GM21619 (cell line): ENCODE data around the gene ESPNL.

Experiments used
- ATAC-seq: cut with Tn5 transposase; IDR thresholded peaks from one replicate; pipeline ENCODE4 v1.9.1; 2021; ENCODE audit not compliant: unreplicated experiment

The ESPNL gene

GRCh38 chr2:238098901-238099713 lies 1.0 kb upstream of the ESPNL start:
- peak; percentile 3 for ATAC-seq

DNA sequence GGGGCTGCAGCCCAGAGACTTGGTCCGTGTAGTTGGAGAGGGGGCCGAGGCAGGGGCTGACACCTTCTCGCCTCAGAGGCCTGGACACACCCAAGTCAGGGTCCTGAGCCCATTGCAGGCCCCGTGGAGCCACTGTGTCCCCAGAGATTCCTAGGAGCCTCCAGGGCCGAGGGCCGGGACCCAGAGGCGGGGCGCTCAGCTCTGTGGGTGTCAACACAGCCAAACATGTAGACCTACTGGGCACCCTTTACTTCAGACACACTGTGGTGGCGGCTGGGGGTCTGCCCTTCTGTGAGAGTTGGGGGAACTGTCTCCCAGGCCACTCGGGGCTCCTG lies 459 bp upstream of the ESPNL start:
- no peak for ATAC-seq

GRCh38 chr2:238100821-238101771 lies 956 bp downstream of the ESPNL start:
- no peak for ATAC-seq

DNA sequence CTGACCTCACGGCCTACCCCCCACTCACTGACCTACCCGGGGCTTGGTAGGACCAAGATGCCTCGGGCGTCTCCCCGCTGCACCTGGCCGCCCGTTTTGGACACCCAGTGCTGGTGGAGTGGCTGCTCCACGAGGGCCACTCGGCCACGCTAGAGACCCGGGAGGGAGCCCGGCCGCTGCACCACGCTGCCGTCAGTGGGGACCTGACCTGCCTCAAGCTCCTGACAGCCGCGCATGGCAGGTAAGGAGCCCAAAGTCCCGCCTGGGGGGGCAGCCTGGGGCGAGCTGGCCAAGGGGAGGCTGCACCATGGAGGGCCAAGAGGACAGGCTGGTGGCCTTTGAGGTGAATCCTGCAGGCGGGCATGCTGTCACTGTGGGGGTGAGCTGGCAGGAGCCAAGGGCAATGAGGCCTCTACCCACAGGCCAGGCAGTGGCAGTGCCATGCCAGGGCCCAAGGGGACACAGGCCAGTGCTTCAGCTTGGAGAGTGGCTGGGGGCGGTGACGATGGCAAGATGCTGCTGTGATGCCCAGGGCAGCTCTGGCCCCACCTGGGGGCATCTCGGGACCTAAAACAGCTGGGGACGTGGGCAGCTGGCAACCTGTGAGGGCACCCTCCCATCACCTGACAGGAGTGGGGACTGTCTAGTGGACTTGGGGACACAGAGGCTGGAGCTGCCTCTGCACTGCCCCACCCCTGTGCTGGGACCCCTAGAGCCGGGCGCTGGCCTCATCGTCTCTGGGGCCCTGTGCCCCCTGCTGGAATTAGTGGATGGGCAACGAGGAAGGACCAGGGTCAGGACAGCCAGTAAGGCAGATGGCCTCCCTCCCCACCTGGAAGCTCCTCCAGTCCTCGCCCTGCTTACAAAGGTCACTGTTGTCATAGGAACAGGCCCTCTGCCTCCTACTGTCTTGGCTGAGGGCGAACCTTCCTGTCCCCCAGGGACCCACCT lies 2.0 kb downstream of the ESPNL start:
- no peak for ATAC-seq

GRCh38 chr2:238102865-238103264 lies 2.7 kb downstream of the ESPNL start:
- ATAC-seq: no peak

DNA sequence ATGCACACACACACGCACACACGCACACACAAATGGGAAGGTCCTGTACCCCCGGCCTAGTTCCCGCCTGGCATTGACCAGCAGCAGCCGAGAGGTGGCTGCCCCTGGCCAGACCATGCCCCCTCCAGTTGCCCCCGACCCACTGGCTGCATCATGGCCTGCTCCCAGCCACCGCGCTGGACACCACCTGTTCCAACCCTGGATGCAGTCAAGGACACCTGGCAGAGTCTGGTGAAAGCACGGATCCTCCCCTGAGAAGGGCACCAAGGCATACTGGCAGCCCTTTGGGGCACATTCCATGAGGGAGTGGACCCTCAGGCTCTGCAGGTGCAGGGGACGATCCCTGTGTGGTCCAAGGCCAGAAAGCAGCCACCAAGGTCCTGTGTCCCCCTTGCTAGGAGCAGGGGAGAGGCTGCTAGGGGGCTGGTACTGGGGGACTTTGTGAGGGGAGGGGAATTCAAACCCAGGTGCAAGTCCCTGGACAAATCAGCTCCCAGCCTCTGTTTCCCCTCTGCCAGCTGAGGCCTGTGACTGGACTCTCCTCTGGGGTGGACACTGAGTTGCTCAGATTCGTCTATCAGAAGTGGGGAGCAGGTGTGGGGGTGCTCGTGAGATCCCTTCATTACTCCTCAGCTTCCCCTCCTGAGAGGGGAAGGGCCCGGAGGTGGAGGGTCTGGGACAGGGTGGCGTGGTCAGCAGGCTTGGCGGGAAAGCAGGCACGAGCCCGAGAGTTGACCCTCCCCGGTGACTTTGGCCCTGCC lies 3.5 kb downstream of the ESPNL start:
- no peak for ATAC-seq

DNA sequence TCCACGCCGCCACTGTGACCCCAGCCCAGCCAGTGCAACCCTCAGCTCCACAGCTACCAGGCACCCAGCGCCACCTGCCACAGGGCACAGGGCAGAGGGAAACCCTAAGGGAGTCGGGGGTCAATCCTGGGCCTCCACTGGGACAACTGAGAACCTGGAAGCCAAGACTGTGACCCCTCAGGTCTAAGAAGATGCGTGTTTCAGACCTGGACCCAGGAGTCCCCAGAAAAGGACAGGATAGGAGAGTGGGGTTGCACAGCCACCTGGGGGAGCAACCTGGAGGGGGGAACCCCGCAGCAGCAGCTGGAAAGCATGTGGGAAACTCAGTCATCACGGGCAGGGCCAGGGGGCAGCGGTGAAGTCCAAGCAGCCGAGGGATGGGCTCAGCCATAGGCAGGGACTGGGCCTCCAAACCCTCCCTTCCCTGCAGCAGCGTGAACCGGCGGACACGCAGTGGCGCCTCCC lies 4.1 kb downstream of the ESPNL start:
- no peak for ATAC-seq

GRCh38 chr2:238104691-238105371 lies 4.7 kb downstream of the ESPNL start:
- ATAC-seq: no peak

DNA sequence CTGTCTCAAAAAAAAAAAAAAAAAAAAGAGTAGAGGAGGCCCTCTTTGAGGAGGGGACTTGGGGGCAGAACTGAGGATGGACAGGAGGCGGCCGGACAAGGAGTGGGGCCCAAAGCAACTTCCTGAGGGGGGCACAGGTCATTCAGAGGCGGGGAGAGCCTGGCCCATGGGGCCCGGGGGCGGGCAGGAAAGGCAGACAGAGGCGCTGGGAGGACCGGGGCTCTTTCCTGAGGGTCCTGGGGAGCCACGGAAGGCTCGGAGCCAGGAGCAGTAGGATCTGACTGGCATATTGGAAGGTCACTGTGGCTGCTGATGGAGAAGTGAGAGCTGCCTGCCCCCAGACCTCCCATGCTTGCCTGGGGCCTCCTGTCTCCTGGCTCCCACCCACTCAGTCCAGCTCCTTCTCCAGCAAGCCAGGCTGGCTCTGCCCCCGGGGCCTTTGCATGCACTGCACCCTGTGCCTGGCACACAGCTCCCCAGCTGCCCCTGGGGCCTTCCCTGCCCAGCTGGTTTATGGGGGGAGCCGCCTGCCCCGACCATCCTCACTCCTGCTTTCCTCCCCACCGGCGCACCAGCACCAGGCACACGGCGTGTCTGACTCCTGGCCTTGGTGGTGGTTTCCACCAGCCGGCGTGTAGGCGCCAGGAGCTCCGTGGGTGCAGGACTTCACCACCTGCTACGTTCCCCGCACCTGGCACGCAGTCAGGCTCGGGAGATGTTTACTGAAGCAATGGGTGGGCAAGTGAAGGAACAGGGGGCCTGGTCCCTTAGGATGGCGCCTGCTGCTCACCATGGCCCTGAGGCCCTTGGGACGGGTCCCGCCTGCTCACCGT lies 5.6 kb downstream of the ESPNL start:
- ATAC-seq: no peak

- ATAC-seq: no peak
These were observed 6.2 kb downstream of the ESPNL start for GRCh38 chr2:238106339-238106697.

- peak; percentile 17 for ATAC-seq
These were observed 6.8 kb downstream of the ESPNL start for GRCh38 chr2:238106698-238107524.

DNA sequence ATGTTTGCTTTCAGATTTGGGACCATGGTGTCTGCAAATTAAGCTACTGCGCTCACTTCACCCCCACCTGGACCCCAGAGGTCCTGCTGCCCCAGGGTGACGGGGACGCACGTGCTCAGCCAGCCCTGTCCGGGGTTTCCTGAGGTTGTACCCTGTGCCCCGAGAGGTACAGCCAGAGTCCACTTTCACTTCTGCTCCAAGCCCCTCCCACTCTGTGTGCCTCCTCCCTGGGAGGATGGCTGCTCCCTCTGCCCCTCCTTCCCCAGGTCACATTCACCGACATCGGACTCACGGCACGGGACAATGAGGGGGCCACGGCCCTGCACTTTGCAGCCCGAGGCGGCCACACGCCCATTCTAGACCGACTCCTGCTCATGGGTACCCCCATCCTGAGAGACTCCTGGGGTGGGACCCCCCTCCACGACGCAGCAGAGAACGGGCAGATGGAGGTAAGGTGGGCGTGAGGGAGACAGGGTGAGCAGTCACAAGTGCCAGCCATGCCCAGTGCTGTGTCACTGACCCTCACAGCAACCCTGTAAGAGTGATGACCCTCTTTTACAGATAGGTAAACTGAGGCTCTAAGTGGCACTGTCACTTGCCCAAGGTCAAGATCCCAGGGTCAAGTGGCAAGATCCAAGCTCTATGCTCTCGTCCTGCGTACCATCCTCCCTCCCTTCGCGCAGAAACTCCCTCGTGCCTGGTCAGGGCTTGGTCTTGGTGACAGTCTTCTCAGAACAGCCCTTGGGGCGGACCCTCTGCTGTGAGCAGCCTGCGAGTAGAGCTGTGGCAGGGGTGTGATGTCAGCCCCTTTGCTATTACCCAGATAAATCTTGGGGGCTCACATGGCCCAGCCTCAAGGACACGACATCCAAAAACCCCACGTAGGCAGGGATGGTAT lies 7.6 kb downstream of the ESPNL start:
- peak; percentile 73 for ATAC-seq

DNA sequence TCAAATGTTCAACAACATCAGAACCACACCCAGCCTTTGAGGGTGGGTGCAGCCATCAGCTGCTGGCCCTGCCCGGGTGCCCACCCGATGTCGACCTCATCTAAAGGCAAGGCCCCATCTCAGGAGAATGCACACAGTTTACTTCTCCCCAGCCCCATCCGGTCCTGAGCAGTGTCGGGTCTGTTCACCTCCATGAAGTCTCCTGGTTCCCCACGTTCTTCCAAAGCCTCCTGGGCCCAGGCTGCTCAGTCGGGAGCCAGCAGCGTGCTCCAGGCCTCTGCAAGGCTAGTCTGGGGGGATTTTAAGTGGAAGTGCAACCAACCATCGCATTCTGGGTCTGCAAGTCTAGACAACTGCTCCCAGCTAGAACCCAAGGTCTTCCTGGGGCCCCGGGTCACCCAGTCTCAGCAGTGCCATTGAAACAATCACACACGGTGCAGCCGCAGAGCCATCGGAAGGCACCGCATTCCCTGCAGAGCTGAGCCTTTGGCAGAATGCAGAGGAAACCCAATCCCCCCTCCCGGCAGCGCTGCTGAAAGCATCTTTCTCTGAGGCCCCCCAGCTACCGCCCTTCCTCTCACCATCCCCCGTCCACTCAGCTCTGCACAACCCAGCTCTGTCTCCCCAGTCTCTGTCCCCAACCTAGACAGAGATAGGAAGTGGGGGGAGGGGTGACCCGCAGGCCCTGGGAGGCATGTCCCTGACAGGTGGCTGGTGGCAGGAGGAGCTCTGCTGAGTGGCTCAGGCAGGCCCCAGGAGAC lies 8.5 kb downstream of the ESPNL start:
- ATAC-seq: peak; percentile 74

- no peak for ATAC-seq
These were observed 13.5 kb downstream of the ESPNL start for GRCh38 chr2:238113611-238114010.

DNA sequence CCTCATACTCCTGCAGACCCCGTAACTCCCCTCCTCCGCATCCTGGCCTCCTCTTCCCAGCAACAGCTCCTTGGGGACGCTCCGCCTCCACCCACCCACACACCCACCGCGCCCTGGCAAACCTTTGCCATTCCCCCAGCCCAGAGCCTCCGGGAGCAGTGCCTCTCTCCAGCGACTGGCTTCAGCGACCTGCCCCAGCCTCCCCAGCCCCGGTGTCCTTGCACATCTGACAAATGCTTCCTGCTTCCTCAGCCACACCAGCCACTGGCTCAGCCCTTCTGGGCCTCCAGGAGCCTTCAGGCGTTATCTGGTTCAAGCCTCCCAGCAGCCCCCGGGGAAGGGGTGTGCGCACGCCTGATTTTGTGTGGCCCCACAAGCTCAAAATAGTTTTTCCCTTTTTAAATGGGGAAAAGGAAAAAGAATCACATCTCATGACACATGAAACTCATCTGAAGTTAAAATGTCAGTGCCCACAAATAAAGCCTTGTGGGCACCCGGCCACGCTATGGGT lies 14.2 kb downstream of the ESPNL start:
- no peak for ATAC-seq
